Measurements from ENCODE around the gene UBE2G2.

The UBE2G2 gene

GRCh38 chr21:44724926-44725325 is 76.7 kb downstream of the UBE2G2 start:
- no peak for DNase-seq (ENCODE audit: low spot score)

DNA sequence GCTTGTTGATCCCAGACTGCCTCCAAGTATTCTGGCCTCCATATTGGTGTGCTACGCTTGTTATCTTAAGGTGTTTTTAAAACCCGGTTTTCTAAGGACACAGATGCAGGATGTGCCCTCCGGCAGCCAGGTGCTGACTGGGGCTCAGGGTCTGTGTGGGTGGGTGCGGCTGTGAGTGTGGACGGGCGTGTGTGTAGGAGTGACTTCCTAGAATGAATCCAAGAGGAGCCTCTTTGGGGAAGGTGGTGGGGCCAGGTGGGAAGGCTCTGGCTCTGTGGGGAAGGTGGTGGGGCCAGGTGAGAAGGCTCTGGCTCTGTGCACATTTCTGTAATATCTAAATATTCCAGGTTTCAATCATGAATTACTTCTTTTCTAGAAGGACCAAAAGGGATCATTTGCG is 77.4 kb downstream of the UBE2G2 start:
- no peak for DNase-seq (ENCODE audit: low spot score)

DNA sequence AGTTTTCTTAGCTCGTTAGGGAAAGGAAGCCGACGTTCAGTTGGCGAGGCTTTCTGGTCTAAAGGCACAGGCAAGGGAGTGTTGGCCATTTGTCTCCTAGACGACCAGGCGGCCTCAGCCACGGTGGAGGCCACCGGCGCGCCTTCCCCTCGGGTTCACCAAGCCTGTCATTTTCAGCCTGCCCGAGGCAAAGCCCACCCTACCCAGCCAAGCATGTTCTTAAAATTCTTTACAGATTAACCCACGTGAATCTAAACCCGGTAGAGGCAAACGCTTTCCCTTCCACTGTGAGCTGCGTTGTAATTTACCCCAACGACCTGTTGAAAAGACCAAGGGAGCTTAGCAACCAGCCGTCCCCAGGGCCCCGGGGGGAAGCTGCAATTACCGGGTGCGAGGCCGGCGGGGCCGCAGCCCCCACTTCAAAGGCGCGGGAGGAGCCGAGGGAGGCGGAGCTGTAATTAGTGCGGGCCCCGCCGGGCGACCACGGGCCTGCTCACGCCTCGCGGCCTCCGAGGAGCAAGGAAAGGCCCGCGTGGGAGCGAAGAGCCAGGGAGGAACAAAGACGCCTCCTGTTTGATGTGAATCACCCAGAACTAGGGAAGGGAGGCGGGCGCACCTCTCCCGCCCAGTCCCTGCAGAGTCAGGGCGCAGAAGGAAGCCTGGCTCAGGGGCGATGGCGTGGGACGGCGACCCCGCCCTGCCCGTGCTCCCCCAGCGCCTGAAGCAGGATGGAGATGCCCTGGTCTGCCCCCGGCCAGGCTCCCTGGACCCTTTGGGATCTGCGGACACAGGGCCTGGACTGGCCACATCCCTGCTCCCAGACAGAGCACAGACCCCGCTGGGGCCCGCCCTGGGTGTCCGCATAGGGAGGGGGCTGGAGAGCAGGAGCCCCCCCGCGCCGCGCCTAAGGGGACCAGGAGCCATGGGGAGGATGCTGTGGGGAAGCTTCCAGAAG is 78.2 kb downstream of the UBE2G2 start:
- no peak for DNase-seq (ENCODE audit: low spot score)

- DNase-seq (ENCODE audit: low spot score), result no peak
These were observed 78.9 kb downstream of the UBE2G2 start for GRCh38 chr21:44722731-44723130.

GRCh38 chr21:44720170-44720569 is 81.5 kb downstream of the UBE2G2 start:
- no peak for DNase-seq (ENCODE audit: low spot score)

Data from LoVo (cell line).